Lower lobe of right lung (tissue), 2 donors: ENCODE measurements around the gene TARP.
A peak's percentile ranks its signal among the peaks of the same experiment; 100 is the strongest.

Experiments
- ATAC-seq, 2 donors: fragments of 200-7000 bp; cut with Tn5 transposase; one replicate each; pipeline ENCODE4 v1.9.1; 2020 to 2022; ENCODE audit warnings: mild to moderate bottlenecking in 2 of 2, moderate library complexity in 2 of 2
- DNase-seq: peaks from one replicate; pipeline ENCODE4 v3.0.0-alpha.2; 2020
- H3K27ac ChIP-seq: fragments of 200-600 bp; one replicate; pipeline ENCODE4 v1.8.0; 2022
- H3K27me3 ChIP-seq: fragments of 200-600 bp; one replicate; pipeline ENCODE4 v1.8.0; 2022; ENCODE audit warnings: low read depth
- H3K36me3 ChIP-seq: fragments of 200-600 bp; one replicate; pipeline ENCODE4 v1.8.0; 2022; ENCODE audit warnings: mild to moderate bottlenecking
- H3K4me1 ChIP-seq: fragments of 200-600 bp; one replicate; pipeline ENCODE4 v1.8.0; 2022
- H3K4me3 ChIP-seq: fragments of 200-600 bp; one replicate; pipeline ENCODE4 v1.8.0; 2022; ENCODE audit warnings: mild to moderate bottlenecking
- H3K9me3 ChIP-seq: fragments of 200-600 bp; one replicate; pipeline ENCODE4 v1.8.0; 2022
- intact Hi-C: fragments of 100-400 bp; cut with DNase I; formaldehyde crosslinking; loops from one replicate; pipeline ENCODE4 v1.11.0; 2022
- TF ChIP-seq, protein P1 (sequence below): fragments of 200-600 bp; IDR thresholded peaks from one replicate; pipeline ENCODE4 v1.8.0; 2022; ENCODE audit warnings: antibody characterized with exemption, mild to moderate bottlenecking
- donor health status: DM: no; HTN: yes; CAD: no; lungs with severe emphysema.

Gene TARP

DNA sequence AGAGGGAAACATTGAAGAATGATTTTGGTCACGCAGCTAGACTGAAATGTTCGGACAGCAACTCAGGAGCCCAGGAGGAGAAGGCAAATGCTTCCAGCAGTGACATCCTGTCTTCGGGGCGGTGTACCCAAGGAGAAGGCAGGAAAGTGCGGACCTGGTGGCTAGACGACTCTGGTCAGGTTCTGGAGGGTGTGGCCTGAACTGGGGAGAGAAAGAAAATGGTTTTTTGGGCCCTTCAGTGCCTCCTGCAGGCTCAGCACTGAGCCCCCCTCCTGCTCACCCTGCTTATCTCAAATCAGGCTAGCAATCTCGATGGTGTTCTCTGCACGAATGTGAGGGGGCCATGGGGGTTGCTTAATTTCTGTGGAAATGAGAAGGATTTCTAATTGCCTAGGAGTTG is 26.7 kb upstream of the TARP start:
- no peaks in the 10 kb centered on the region for H3K27me3 ChIP-seq
- no peaks in the 10 kb centered on the region for H3K4me1 ChIP-seq
- H3K36me3 ChIP-seq: no peaks in the 10 kb centered on the region
- H3K4me3 ChIP-seq: no peak overlapping the region
- no peak overlapping the region for H3K27ac ChIP-seq
- peak in 1 of 2 donors; percentile 50 for ATAC-seq
- intact Hi-C loops: no loop called here
- no peak for DNase-seq
- no peaks in the 10 kb centered on the region for H3K9me3 ChIP-seq
- TF ChIP-seq, protein P1, sequence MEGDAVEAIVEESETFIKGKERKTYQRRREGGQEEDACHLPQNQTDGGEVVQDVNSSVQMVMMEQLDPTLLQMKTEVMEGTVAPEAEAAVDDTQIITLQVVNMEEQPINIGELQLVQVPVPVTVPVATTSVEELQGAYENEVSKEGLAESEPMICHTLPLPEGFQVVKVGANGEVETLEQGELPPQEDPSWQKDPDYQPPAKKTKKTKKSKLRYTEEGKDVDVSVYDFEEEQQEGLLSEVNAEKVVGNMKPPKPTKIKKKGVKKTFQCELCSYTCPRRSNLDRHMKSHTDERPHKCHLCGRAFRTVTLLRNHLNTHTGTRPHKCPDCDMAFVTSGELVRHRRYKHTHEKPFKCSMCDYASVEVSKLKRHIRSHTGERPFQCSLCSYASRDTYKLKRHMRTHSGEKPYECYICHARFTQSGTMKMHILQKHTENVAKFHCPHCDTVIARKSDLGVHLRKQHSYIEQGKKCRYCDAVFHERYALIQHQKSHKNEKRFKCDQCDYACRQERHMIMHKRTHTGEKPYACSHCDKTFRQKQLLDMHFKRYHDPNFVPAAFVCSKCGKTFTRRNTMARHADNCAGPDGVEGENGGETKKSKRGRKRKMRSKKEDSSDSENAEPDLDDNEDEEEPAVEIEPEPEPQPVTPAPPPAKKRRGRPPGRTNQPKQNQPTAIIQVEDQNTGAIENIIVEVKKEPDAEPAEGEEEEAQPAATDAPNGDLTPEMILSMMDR: no peak

DNA sequence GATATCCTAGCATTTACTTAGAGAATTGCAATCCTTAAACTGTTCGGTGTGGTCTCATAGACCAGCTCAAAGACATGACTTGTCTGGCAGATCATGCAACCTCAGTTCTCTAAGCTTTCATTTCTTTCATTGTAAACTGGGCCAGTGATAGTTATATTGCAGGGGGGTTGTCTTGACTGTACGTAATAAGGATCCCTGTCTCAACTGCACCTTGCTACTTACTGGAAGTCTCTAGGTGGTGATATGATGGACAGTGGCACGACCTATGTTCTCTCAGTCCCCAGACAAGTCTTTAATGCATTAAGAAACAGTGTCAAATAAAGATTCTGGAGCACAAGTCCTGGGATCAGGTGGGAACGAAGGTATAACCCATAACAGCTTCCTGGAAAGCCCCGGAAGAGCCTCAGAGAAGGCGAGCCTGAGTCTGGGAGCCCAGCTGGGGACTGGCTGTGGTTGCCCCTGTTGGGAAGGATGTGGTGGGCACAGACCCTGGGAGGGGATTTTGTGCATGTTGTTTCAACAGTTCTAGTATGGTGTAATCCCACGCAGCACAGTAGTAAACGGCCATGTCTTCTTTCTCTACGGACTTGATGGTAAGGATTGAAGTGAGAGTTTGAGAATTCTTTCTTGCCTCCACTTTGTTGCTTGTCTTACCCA is 26.0 kb upstream of the TARP start:
- Histone ChIP-seq H3K27me3 (no peaks in the 10 kb centered on the region), H3K36me3 (no peaks in the 10 kb centered on the region), H3K27ac (no peak overlapping the region), H3K9me3 (no peaks in the 10 kb centered on the region), H3K4me3 (no peak overlapping the region), H3K4me1 (no peaks in the 10 kb centered on the region)
- no peak for DNase-seq
- intact Hi-C loops: no loop called here
- ATAC-seq: no peak
- TF ChIP-seq, protein P1: no peak

- Histone ChIP-seq H3K36me3 (no peaks in the 10 kb centered on the region), H3K9me3 (no peaks in the 10 kb centered on the region), H3K27me3 (no peaks in the 10 kb centered on the region), H3K27ac (no peak overlapping the region), H3K4me1 (no peaks in the 10 kb centered on the region), H3K4me3 (no peak overlapping the region)
- intact Hi-C loops: no loop called here
- TF ChIP-seq, protein P1: no peak
- no peak for DNase-seq
- no peak for ATAC-seq
Observed at GRCh38 chr7:38296059-38296857, 22.8 kb upstream of the TARP start.

GRCh38 chr7:38294926-38295325 is 21.5 kb upstream of the TARP start:
- Histone ChIP-seq H3K4me1 (no peaks in the 10 kb centered on the region), H3K4me3 (no peak overlapping the region), H3K27me3 (no peaks in the 10 kb centered on the region), H3K27ac (no peak overlapping the region), H3K9me3 (no peaks in the 10 kb centered on the region), H3K36me3 (no peaks in the 10 kb centered on the region)
- intact Hi-C loops: no loop called here
- DNase-seq (no peak), ATAC-seq (no peak)
- TF ChIP-seq, protein P1: no peak

DNA sequence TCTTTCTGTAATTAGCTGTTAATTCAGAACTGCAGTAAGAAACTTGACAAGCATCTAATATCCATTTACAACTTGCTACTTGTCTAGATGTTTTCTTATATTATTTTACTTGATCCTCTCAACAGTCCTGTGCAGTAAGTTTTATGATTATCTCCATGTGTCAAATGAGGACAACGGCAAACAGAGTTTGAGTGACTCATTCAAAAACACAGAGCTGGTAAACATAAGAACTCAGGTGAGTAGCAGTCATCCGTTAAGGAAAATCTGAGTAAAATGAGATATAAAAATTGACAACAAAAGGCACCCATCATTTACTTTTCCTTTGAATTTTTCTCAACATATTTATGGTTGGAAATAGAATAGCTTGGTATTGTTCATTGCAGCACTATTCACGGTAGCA is 19.0 kb upstream of the TARP start:
- Histone ChIP-seq H3K4me3 (no peak overlapping the region), H3K27me3 (no peaks in the 10 kb centered on the region), H3K36me3 (no peaks in the 10 kb centered on the region), H3K4me1 (no peaks in the 10 kb centered on the region), H3K27ac (no peak overlapping the region), H3K9me3 (no peaks in the 10 kb centered on the region)
- no peak for DNase-seq
- ATAC-seq: no peak
- intact Hi-C loops: no loop called here
- TF ChIP-seq, protein P1: no peak
